SW 1271 (cell line): ENCODE results near the gene YTHDF1.
"Not testable (repeated sequence)": the region's sequence is repeated elsewhere in the genome, so short reads cannot be mapped to it uniquely, and the experiment has no call there.

ENCODE experiments used
- DNase-seq, 2 experiments: peaks; one replicate each; lab custom pipeline; 2025; lab: John Stamatoyannopoulos, UW

The YTHDF1 gene

GRCh38 chr20:63216041-63216848 lies at the start of gene YTHDF1:
YTHDF1 (minus strand) TSS chr20:63216131; CDS start chr20:63215892, 239 bp downstream.
- DNase-seq: peak; percentile 86 to 95

- no peak for DNase-seq
These were observed 48.6 kb upstream of the YTHDF1 start for GRCh38 chr20:63264519-63264918.

- DNase-seq: no peak
These were observed 48.1 kb upstream of the YTHDF1 start for GRCh38 chr20:63264000-63264399.

GRCh38 chr20:63262836-63263235 lies 46.9 kb upstream of the YTHDF1 start:
- DNase-seq: no peak

GRCh38 chr20:63261795-63262528 lies 46.0 kb upstream of the YTHDF1 start:
- DNase-seq: no peak

GRCh38 chr20:63261060-63261794 lies 45.3 kb upstream of the YTHDF1 start:
- DNase-seq: no peak

GRCh38 chr20:63260521-63260920 lies 44.6 kb upstream of the YTHDF1 start:
- no peak for DNase-seq

GRCh38 chr20:63259734-63260460 lies 44.0 kb upstream of the YTHDF1 start:
- no peak for DNase-seq

- no peak for DNase-seq
These were observed 42.9 kb upstream of the YTHDF1 start for GRCh38 chr20:63258781-63259180.

GRCh38 chr20:63257629-63258028 lies 41.7 kb upstream of the YTHDF1 start:
- DNase-seq: no peak

- DNase-seq: no peak
These were observed 41.0 kb upstream of the YTHDF1 start for GRCh38 chr20:63256954-63257353.

GRCh38 chr20:63255931-63256704 lies 40.2 kb upstream of the YTHDF1 start:
- no peak for DNase-seq

- DNase-seq: no peak
These were observed 38.9 kb upstream of the YTHDF1 start for GRCh38 chr20:63254606-63255384.

- no peak for DNase-seq
These were observed 38.3 kb upstream of the YTHDF1 start, which contains the start of gene NKAIN4 for GRCh38 chr20:63254232-63254605. NKAIN4 (minus strand) TSS chr20:63254463; CDS start chr20:63254450, 13 bp downstream.

GRCh38 chr20:63253438-63254231 lies 37.7 kb upstream of the YTHDF1 start:
- no peak for DNase-seq

- no peak for DNase-seq
These were observed 37.1 kb upstream of the YTHDF1 start for GRCh38 chr20:63253065-63253437.

- DNase-seq: no peak
These were observed 36.4 kb upstream of the YTHDF1 start for GRCh38 chr20:63252284-63252711.

GRCh38 chr20:63251350-63251749 lies 35.4 kb upstream of the YTHDF1 start:
- not testable (repeated sequence) for DNase-seq

GRCh38 chr20:63249891-63250290 lies 34.0 kb upstream of the YTHDF1 start:
- DNase-seq: no peak
